ENCODE results near the gene TCERG1L.
"Not testable (repeated sequence)": the region's sequence is repeated elsewhere in the genome, so short reads cannot be mapped to it uniquely, and the experiment has no call there.

Gene TCERG1L

GRCh38 chr10:131311661-131312477, at the start of gene TCERG1L:
Gene TCERG1L (minus strand): TSS chr10:131311721. CDS start chr10:131311635, 86 bp downstream.
- DNase-seq: no peak

- no peak for DNase-seq
Observed at GRCh38 chr10:131358741-131359442, 47.4 kb upstream of the TCERG1L start.

GRCh38 chr10:131356442-131356841, 44.9 kb upstream of the TCERG1L start:
- DNase-seq: no peak

- no peak for DNase-seq
Observed at GRCh38 chr10:131355881-131356280, 44.4 kb upstream of the TCERG1L start.

- no peak for DNase-seq
Observed at GRCh38 chr10:131355056-131355455, 43.5 kb upstream of the TCERG1L start.

- no peak for DNase-seq
Observed at GRCh38 chr10:131354380-131354779, 42.9 kb upstream of the TCERG1L start.

GRCh38 chr10:131352765-131353290, 41.3 kb upstream of the TCERG1L start:
- no peak for DNase-seq

- no peak for DNase-seq
Observed at GRCh38 chr10:131350660-131351059, 39.1 kb upstream of the TCERG1L start.

GRCh38 chr10:131350245-131350644, 38.7 kb upstream of the TCERG1L start:
- DNase-seq: no peak

- DNase-seq: no peak
Observed at GRCh38 chr10:131346456-131346855, 34.9 kb upstream of the TCERG1L start.

GRCh38 chr10:131345691-131346090, 34.2 kb upstream of the TCERG1L start:
- no peak for DNase-seq

- no peak for DNase-seq
Observed at GRCh38 chr10:131344747-131345146, 33.2 kb upstream of the TCERG1L start.

- DNase-seq: no peak
Observed at GRCh38 chr10:131337741-131338140, 26.2 kb upstream of the TCERG1L start.

- DNase-seq: no peak
Observed at GRCh38 chr10:131332821-131333220, 21.3 kb upstream of the TCERG1L start.

- no peak for DNase-seq
Observed at GRCh38 chr10:131323880-131324279, 12.4 kb upstream of the TCERG1L start.

- no peak for DNase-seq
Observed at GRCh38 chr10:131323025-131323424, 11.5 kb upstream of the TCERG1L start.

- DNase-seq: not testable (repeated sequence)
Observed at GRCh38 chr10:131322575-131322974, 11.1 kb upstream of the TCERG1L start.

GRCh38 chr10:131320860-131321604, 9.5 kb upstream of the TCERG1L start:
- DNase-seq: no peak

- DNase-seq: no peak
Observed at GRCh38 chr10:131318814-131319213, 7.3 kb upstream of the TCERG1L start.

- DNase-seq: no peak
Observed at GRCh38 chr10:131318291-131318690, 6.8 kb upstream of the TCERG1L start.

- DNase-seq: no peak
Observed at GRCh38 chr10:131316321-131317075, 5.0 kb upstream of the TCERG1L start.

- DNase-seq: no peak
Observed at GRCh38 chr10:131315344-131315743, 3.8 kb upstream of the TCERG1L start.

- DNase-seq: no peak
Observed at GRCh38 chr10:131314799-131315198, 3.3 kb upstream of the TCERG1L start.

Measured in amniotic stem cell (primary cell).